ENCODE data around the gene CARMIL1.

GRCh38 chr6:25397406-25397805 is 118.2 kb downstream of the CARMIL1 start:
- TF ChIP-seq, protein P1, sequence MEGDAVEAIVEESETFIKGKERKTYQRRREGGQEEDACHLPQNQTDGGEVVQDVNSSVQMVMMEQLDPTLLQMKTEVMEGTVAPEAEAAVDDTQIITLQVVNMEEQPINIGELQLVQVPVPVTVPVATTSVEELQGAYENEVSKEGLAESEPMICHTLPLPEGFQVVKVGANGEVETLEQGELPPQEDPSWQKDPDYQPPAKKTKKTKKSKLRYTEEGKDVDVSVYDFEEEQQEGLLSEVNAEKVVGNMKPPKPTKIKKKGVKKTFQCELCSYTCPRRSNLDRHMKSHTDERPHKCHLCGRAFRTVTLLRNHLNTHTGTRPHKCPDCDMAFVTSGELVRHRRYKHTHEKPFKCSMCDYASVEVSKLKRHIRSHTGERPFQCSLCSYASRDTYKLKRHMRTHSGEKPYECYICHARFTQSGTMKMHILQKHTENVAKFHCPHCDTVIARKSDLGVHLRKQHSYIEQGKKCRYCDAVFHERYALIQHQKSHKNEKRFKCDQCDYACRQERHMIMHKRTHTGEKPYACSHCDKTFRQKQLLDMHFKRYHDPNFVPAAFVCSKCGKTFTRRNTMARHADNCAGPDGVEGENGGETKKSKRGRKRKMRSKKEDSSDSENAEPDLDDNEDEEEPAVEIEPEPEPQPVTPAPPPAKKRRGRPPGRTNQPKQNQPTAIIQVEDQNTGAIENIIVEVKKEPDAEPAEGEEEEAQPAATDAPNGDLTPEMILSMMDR (conservative IDR thresholded peaks at IDR 0.05; ENCODE audit: low read length), result no peak
- TF ChIP-seq EZH2phosphoT487 (IDR thresholded peaks at IDR 0.05; ENCODE audit: borderline replicate concordance), result no peak
